HepG2 (cell line): ENCODE measurements around the gene KSR1. TPM values are rescaled to one million over a fixed set of nuclear protein-coding genes. Genes with fewer than 3 reads are reported as not detected.

Source experiments
- ATAC-seq: fragments of 200-7000 bp; cut with Tn5 transposase; 3 replicates; pipeline ENCODE4 v1.9.1; 2020; ENCODE audit warnings: mild to moderate bottlenecking, moderate library complexity
- BruUV-seq: library from RNA; stranded (reverse); fragments of 400-500 nt; replicated peaks from 2 replicates; lab custom pipeline; 2021; lab: Mats Ljungman, UMichigan
- CTCF ChIA-PET: fragments of 300-600 bp; formaldehyde crosslinking; extraction: SDS; loops from one replicate; lab custom pipeline; 2021; ENCODE audit warnings: low total read pairs, inconsistent platforms, low intra/inter-chr PET ratio; lab: Yijun Ruan, JAX
- POLR2A ChIA-PET: fragments of 350-600 bp; sonication (Branson Sonifier 250); formaldehyde crosslinking; loops from one replicate; lab custom pipeline; 2020; ENCODE audit warnings: antibody characterized with exemption, inconsistent platforms; lab: Yijun Ruan, JAX
- DNase-seq: peaks from one replicate; pipeline ENCODE4 v3.0.0-alpha.2; 2015; ENCODE audit warnings: low spot score
- FAIRE-seq: peaks from 3 replicates; lab custom pipeline; 2011; peaks lifted over from hg19 to GRCh38; lab: Jason Lieb, UNC
- H2AFZ ChIP-seq: one replicate; pipeline ENCODE4 v1.6.1; 2011; ENCODE audit warnings: low read length, inconsistent platforms
- H3K27ac ChIP-seq: fragments of 300-600 bp; 3 replicates; pipeline ENCODE4 v1.8.0; 2011; ENCODE audit warnings: mixed run types, mild to moderate bottlenecking, mixed read lengths, low read length, inconsistent platforms; ENCODE audit not compliant: insufficient read depth; ENCODE audit errors: extremely low read length
- H3K27me3 ChIP-seq, 2 experiments: fragments of 200-600 bp in 1 of 2; 2 replicates in 1 of 2; 3 replicates in 1 of 2; pipeline versions ENCODE4 v1.6.0 to v1.8.0; 2011; ENCODE audit warnings: low read length in 2 of 2, mild to moderate bottlenecking in 2 of 2, moderate library complexity in 2 of 2, inconsistent platforms in 1 of 2; ENCODE audit not compliant: insufficient read depth in 2 of 2, control insufficient read depth in 1 of 2
- H3K36me3 ChIP-seq, 2 experiments: fragments of 200-600 bp in 1 of 2; replicated peaks in 1 of 2; 2 replicates in 1 of 2; 3 replicates in 1 of 2; pipeline versions ENCODE4 v1.5.1 to v1.8.0; 2011; ENCODE audit warnings: low read length in 2 of 2, inconsistent platforms in 1 of 2; ENCODE audit not compliant: insufficient read depth in 2 of 2, control insufficient read depth in 1 of 2
- H3K4me1 ChIP-seq: 2 replicates; pipeline ENCODE4 v1.5.1; 2012; ENCODE audit warnings: low read length, inconsistent platforms; ENCODE audit not compliant: insufficient read depth
- H3K4me2 ChIP-seq: 2 replicates; pipeline ENCODE4 v1.6.0; 2011; ENCODE audit warnings: low read depth, low read length, inconsistent platforms
- H3K4me3 ChIP-seq, 3 experiments: fragments of 200-600 bp in 1 of 3; sonication (generic), shearing (Covaris generic) in 1 of 3; replicated peaks in 1 of 3; 2 replicates each; pipeline ENCODE4 v1.5.1; 2011 to 2016; ENCODE audit warnings: low read length in 3 of 3, inconsistent platforms in 2 of 3, low read depth in 2 of 3, mild to moderate bottlenecking in 2 of 3, control low read depth in 1 of 3, mixed read lengths in 1 of 3; ENCODE audit not compliant: insufficient read depth in 1 of 3
- H3K79me2 ChIP-seq: one replicate; pipeline ENCODE4 v1.6.1; 2011; ENCODE audit warnings: low read length, inconsistent platforms; ENCODE audit not compliant: insufficient read depth
- H3K9ac ChIP-seq: 2 replicates; pipeline ENCODE4 v1.6.0; 2011; ENCODE audit warnings: mild to moderate bottlenecking, low read depth, low read length, inconsistent platforms; ENCODE audit not compliant: insufficient read depth
- H3K9me3 ChIP-seq: 2 replicates; pipeline ENCODE4 v1.5.1; 2012; ENCODE audit warnings: mild to moderate bottlenecking, low read length
- H4K20me1 ChIP-seq: 2 replicates; pipeline ENCODE4 v1.6.0; 2011; ENCODE audit warnings: inconsistent platforms, mild to moderate bottlenecking, low read length, moderate library complexity; ENCODE audit not compliant: insufficient read depth
- ARNT ChIP-seq: fragments of 450-650 bp; IDR thresholded peaks from 2 replicates; pipeline ENCODE4 v1.6.1; 2017
- BRF2 ChIP-seq: sonication (generic); formaldehyde crosslinking; IDR thresholded peaks from 2 replicates; pipeline ENCODE4 v1.8.1; 2022; ENCODE audit warnings: mild to moderate bottlenecking, missing genetic modification reagents
- FOXP1 ChIP-seq, 2 experiments: fragments of 450-650 bp in 1 of 2; IDR thresholded peaks; 2 replicates each; pipeline ENCODE4 v1.6.1; 2017 to 2018; ENCODE audit warnings: antibody characterized with exemption in 1 of 2
- GATA4 ChIP-seq: sonication (generic); IDR thresholded peaks from 2 replicates; pipeline ENCODE4 v1.6.1; 2016; ENCODE audit warnings: antibody characterized with exemption, low read depth, borderline replicate concordance
- MLLT10 ChIP-seq: sonication (generic); formaldehyde crosslinking; IDR thresholded peaks from 2 replicates; pipeline ENCODE4 v1.4.0; 2020; ENCODE audit warnings: missing genetic modification reagents
- REST ChIP-seq, 2 experiments: IDR thresholded peaks; 2 replicates each; pipeline ENCODE4 v1.6.1; 2011 to 2012; ENCODE audit warnings: low read length in 2 of 2, borderline replicate concordance in 1 of 2, low read depth in 1 of 2, mild to moderate bottlenecking in 1 of 2, moderate library complexity in 1 of 2
- ZNF280B ChIP-seq: sonication (generic); formaldehyde crosslinking; IDR thresholded peaks from 2 replicates; pipeline ENCODE4 v1.5.0; 2020; ENCODE audit warnings: missing genetic modification reagents, mild to moderate bottlenecking, borderline replicate concordance
- ZNF513 ChIP-seq: sonication (generic); formaldehyde crosslinking; conservative IDR thresholded peaks from 2 replicates; pipeline ENCODE4 v1.5.0; 2020; ENCODE audit warnings: missing genetic modification reagents
- ZNF629 ChIP-seq: sonication (generic); formaldehyde crosslinking; conservative IDR thresholded peaks from 2 replicates; pipeline ENCODE4 v1.5.0; 2020; ENCODE audit warnings: missing genetic modification reagents
- ZNF704 ChIP-seq: sonication (generic); formaldehyde crosslinking; IDR thresholded peaks from 2 replicates; pipeline ENCODE4 v1.8.1; 2023; ENCODE audit warnings: mild to moderate bottlenecking, inconsistent platforms, moderate library complexity, missing genetic modification reagents, borderline replicate concordance
- WGBS: methylation state at CpG from one replicate; pipeline ENCODE4 v1.1.6; 2017; ENCODE audit warnings: low lambda C conversion rate; 5-methylcytosine and 5-hydroxymethylcytosine counted together
- in situ Hi-C: cut with HindIII; loops from 2 replicates; pipeline ENCODE4 v1.10.0; 2017; ENCODE audit warnings: low pct_unique_long_range_greater_than_20kb; ENCODE audit not compliant: extremely low pct_ligation_motif_present
- intact Hi-C: fragments of 100-400 bp; cut with micrococcal nuclease; formaldehyde crosslinking; loops from one replicate; pipeline ENCODE4 v1.10.0; 2022; ENCODE audit not compliant: unreplicated experiment
- polyA plus RNA-seq, 8 experiments: library from polyadenylated mRNA; depleted of rRNA in 3 of 8; stranded (reverse) in 7 of 8; unstranded in 1 of 8; fragments of >200 nt; fragmentation: Illumina TruSeq in 4 of 8; extraction: Trizol in 4 of 8; gene quantifications; 2 replicates each; pipeline versions ENCODE4 v1.2.1 to v1.2.3, GENCODE V29; 2011 to 2016; ENCODE audit warnings: low read depth in 4 of 8, missing spikeins in 1 of 8, mixed read lengths in 1 of 8; ENCODE audit not compliant: insufficient read depth in 1 of 8
- total RNA-seq, 5 experiments: library from RNA; depleted of rRNA; stranded (reverse); fragments of >200 nt; fragmentation: Illumina TruSeq; extraction: Trizol; gene quantifications; 2 replicates each; pipeline ENCODE4 v1.2.3, GENCODE V29; 2016; ENCODE audit warnings: low read depth in 1 of 5

The KSR1 gene
- total and polyA plus RNA-seq, 2 of the 13 experiments (the other 11 are each of a cell fraction or from before 2014, with no cell fraction given), result 10.1 to 16.6 TPM

GRCh38 chr17:27649929-27650328 is 193.7 kb downstream of the KSR1 start (continued):
- TF ChIP-seq ZNF280B (CRISPR knock-in tag) (no peak), ARNT (no peak), BRF2 (CRISPR knock-in tag) (no peak), ZNF513 (CRISPR knock-in tag) (no peak), MLLT10 (CRISPR knock-in tag) (no peak), FOXP1 (IDR thresholded peaks at IDR 0.05) (no peak), FOXP1 (CRISPR knock-in tag; IDR thresholded peaks at IDR 0.05) (no peak), ZNF629 (CRISPR knock-in tag) (no peak)

- Histone ChIP-seq H3K9me3 (no peaks in the 10 kb centered on the region), H3K9ac (no peak overlapping the region), H4K20me1 (no peaks in the 10 kb centered on the region), H3K27me3 (peaks cover 0 to 3% of the 10 kb centered on the region in 2 experiments; a peak in 2 of 5 replicates), H3K4me1 (peaks cover 14% of the 10 kb centered on the region), H3K27ac (no peak overlapping the region), H2AFZ (no peak overlapping the region), H3K79me2 (no peaks in the 10 kb centered on the region), H3K4me3 (no peak overlapping the region), H3K4me2 (no peak overlapping the region), H3K36me3 (no peaks in the 10 kb centered on the region)
- BruUV-seq, result no TSS peak
- no peak for FAIRE-seq
- no peak for ATAC-seq
- in situ Hi-C loops, result loop anchor here (5.0 to 10.0 kb wide), 2 partner anchors 44 to 234 kb away; no protein-coding TSS in a partner anchor
- intact Hi-C loops, result loop anchor here (1.0 to 5.0 kb wide), 4 partner anchors 42 to 231 kb away; no protein-coding TSS in a partner anchor
- no peak for DNase-seq
- ChIA-PET CTCF (interaction anchor here (1.9 kb wide), 2 partner anchors 41 to 48 kb away, joined by 7 to 16 read pairs; no protein-coding TSS in a partner anchor), POLR2A (no interaction called here)
- WGBS, result 60% methylated on average over 1 of the region's 11 CpGs
- TF ChIP-seq ZNF704 (CRISPR knock-in tag) (no peak), REST (IDR thresholded peaks at IDR 0.05; ENCODE audit: borderline replicate concordance in 1 of 2, low read depth in 1 of 2, low read length in 2 of 2) (no peak), GATA4 (no peak)
These were observed 194.6 kb downstream of the KSR1 start for GRCh38 chr17:27650836-27651235.
